GM19025 (cell line): ENCODE measurements around the gene MAD1L1.

Source experiments
- ATAC-seq: cut with Tn5 transposase; IDR thresholded peaks from one replicate; pipeline ENCODE4 v1.9.1; 2021; ENCODE audit warnings: mild to moderate bottlenecking, low read depth, moderate library complexity; ENCODE audit not compliant: unreplicated experiment

The MAD1L1 gene

DNA sequence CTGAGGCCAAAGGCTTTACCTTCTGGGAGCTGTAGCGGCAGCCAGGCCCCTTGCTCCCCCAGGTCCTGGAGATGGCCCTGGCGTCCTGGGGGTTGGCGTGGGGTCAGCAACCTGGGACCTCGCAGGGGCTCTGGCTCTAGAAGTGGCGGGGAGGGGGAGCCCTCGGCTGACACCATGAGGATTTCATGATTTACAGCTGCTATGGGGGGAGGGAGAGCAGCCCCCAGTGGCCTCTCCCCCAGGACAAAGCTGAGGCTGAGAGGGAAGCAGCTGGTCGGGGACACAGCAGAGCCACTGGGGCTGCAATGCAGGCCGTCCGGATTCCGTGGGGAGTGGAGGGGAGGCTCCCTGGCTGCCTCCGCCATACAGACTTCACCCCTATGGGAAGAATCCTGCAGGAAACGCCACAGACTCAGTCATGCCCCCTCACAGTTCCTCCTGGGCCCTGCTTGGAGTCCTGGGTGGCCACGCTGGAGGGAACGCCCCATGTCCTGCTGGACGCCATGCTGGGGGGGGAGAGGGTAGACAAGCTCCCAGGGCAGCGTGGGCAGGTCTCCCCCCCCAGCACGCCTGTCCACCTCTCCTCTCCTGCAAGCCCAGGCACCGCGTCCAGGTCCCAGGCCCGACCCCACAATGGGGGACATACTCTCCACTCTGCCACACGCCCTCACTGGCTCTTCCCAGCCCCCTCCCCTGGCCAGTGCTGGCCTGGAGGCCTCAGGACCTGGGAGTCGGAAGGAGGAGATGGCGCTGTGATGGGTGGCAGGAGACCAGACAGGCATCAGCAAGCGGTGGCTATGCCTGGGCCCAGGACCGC, 319.1 kb downstream of the MAD1L1 start:
- no peak for ATAC-seq

DNA sequence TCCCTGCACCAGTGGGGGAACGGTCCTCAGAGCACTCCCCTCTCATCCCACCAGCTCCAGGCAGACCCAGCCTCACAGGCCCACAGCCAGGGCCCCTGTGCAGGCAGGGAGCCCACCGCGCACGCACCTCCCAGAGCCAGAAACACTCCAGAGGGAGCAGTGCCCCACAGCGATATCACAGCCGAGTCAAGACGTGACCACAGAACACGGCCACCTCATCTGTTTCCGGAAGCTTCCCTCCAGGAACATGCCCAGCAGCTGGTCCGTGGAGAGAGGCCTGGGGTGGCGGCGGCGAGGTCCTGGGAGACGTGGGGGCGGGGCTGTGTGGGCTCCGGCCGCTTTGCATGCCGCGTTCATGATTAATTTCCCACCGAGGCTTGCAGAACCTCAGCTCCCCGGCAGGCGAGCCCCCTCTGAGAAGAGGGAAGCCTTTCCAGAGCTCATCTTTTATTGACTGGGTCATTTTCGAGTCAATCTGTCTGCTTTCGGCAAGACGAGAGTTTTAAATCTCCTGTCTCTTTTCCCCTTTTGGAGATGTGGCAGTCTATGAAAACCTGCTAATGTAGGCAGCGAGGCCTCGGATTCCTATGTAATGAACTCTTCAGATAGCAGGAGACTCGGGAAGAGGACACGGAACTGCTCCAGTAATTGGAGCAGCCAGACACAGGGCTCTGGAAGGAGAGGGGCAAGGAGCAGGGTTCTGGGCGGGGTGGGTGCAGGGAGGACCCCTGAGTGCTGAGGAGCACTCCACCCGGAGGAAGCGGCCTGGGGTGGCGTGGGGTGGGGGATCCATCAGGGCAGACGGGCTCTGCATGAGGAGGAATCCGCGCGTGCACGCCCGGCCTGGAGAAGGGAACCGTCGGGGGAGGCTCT, 319.9 kb downstream of the MAD1L1 start:
- no peak for ATAC-seq

DNA sequence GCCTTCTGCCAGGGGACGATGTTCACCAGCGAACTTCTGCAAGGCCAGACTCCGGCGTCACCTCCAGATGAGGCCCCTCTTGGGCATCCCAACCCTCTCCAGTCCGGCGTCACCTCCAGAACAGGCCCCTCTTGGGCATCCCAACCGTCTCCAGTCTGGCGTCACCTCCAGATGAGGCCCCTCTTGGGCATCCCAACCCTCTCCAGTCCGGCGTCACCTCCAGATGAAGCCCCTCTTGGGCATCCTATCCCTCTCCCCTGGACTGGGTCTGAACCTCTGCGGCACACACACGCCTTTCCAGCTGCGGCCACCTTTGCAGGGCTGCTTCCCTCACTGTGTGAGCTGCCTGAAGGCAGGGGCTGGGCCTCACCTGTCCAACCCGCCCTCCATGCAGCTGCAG, 321.2 kb downstream of the MAD1L1 start:
- no peak for ATAC-seq

DNA sequence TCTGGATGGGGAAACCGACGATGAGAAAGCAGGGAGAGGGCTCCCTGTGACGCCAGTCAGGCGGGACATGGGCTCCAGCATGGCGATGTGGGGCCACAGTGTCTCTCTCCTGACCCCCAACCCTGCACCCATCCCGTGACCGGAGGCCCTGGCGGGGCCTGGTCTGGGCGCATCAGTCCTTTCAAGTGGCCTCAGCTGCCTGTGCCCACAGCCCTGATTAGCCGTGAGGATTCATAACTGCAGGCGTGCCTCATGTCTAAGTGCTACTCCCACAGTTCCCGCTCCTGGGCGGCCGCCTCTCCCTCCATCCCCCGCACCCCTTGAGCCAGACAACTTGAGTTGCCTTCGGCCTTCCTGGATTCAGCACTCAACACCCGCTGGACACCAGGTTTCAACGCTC, 321.9 kb downstream of the MAD1L1 start:
- no peak for ATAC-seq

DNA sequence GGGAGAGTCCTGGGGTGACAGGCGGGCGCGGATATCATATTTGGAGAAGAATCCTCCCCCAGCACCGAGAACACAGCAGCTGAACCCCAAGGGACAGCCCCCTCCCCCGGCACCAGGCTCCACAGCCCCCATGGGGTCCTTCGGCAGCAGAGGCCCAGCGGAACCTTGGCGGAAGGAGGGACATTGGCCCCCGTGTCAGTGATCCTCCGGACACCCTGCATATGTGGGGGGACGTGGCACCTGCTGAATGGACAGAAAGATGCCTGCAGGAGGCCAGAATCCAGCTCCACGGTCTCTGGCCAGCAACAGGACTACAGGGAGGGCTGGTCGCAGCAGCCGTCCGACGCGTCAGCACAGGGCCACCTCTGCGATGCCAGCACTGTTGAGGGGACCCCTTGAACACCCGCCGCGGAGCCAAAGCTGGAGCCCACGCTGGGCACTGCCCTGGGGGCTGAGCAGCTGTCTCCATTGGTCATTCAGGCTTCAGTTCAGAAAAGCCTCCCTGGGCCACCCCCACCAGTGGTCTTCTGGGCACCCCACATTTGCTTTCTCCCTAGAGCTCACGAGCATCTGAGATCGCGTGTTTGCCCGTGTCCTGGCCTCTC, 322.6 kb downstream of the MAD1L1 start:
- no peak for ATAC-seq

DNA sequence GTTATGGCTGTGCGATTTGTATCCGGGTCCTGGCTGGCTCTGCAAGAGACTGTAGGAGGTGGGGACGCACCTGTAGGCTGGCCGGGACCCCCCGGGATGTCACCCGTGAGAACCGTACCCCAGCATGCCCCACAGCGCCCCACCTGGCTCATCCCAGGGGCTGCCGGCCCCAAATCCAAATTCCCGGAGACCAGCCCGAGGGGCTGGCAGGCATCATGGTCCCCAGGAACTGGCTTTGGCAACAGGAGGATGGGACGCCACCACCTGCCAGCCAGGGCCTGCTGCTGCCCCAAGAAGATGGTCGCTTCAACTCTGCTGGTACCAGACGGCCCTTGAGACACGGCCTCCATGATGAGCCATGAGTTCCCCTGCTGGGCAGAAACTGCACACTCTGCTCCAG, 323.3 kb downstream of the MAD1L1 start:
- no peak for ATAC-seq

DNA sequence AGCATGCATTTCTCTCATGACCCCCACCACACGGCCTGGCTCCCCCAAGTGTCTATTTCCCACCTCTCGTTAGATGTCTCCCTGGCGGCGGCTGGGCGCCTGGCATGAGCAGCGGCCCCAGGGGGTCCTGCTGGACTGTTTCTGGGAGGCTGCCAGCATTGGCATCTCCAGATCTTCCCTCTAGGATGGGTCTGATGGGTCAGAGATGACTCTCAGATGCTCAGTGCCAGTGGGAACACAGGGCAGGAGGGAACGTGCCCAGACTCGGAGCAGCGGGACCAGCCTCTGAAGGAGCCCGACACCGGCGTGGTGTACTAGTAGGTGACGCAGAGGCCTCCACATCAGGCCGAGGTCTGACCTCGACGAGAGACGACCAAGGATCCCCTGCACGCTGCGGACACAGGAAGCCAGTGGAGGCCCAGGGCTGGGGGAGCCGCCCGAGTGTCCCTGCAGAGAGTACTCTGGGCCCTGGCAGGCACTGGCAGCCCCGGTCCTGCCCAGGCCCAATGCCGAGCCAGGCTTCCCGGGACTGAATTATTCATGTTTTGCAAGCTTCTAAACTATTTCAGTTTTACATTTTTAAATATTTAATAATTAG, 323.8 kb downstream of the MAD1L1 start:
- no peak for ATAC-seq

DNA sequence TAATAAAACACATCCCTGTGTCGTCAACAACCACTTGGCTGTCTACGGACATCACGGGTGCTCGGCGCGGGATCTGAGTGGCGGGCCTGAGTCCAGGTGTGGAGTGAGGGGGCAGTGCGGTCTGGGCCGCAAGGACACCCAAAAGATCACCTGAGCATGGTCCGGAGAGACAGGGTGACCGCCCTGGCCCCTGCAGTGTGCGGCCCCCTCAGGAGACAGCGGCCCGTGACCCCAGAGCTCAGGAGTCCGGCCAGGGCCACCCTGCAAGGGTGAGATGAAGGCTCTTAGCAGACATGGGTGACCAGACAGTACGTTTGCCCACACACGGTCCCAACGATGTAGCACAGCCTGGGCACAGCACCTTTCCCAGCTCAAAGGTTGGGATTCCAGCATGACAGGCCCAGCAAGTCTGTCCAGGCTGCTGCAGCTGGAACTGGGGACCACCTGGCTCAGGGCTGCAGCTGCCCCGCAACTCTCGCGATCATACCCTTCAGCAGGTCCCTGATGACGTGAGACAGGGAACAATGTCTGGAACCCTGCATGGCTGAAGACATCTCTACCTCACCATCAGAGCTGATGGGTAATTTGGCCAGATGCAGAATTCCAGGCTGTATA, 324.9 kb downstream of the MAD1L1 start:
- ATAC-seq, result no peak

DNA sequence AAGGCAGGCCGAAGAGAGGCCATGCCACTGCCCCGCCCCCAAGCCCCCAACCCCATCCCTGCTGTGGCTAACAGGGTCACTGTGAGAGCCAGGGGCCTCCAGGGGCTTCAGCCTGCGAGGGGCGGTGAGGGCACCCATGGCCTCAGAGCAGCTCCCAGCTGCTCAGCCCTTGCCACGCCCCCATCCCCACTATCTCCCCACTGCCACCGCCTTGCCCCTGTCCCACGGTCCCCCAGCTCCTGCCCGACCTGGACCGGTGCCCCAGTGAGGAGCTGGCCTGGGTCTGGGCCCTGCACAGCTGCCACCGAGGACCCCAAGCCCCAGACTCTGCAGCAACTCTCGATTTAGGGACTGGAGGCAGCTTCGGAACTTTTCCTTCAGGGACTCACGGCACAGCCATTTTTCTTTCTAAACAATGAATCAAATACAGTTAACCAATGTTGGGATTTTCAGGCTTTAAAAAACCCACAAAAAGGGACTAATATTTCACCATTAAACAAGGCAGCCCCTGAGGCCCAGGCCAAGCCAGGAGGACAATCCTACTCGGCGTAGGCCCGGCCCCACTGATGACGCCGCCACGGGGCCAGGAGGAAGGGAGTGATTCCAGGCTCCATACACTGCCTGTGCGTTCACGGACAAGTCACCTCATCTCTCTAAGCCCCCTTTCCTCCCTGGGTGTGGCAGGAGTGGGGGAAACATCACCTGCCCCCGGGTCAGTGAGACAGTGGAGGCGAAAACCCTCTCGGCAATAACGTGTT, 325.6 kb downstream of the MAD1L1 start:
- ATAC-seq, result no peak

DNA sequence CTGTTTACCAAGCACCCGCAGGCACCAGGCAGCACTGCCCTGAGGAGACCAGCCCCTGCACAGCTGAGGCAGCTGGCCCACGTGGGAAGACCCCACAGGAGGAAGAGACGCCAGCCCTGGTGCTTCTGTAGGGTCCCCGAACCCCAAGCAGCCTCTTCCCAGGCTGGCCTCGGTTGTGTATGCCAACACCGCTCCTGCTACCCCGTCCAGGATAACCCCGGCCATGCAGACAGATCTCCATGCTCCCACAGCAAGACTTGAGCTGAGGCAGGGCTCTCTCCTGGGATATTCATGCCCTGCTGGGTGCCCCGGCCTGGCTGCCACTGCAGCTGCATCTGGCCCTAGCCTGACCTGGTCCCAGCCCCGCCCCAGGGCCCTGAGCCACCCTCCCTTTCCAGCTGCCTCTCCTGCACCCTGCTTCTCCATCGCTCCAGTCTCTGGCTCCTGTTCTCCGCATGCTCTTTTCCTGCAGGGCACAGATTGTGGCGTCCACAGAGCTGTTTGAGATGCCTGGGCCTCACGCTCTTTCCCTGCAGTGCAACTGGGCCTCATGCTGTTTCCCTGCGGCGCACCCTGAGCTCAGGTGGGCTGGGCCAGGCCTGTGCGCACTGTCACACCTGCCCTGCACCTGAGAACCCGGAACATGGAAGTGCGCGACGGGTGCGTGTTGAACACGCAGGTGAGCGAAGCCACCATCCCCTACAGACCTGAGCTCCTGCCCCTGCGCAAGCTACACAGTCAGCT, 326.5 kb downstream of the MAD1L1 start:
- ATAC-seq, result no peak

DNA sequence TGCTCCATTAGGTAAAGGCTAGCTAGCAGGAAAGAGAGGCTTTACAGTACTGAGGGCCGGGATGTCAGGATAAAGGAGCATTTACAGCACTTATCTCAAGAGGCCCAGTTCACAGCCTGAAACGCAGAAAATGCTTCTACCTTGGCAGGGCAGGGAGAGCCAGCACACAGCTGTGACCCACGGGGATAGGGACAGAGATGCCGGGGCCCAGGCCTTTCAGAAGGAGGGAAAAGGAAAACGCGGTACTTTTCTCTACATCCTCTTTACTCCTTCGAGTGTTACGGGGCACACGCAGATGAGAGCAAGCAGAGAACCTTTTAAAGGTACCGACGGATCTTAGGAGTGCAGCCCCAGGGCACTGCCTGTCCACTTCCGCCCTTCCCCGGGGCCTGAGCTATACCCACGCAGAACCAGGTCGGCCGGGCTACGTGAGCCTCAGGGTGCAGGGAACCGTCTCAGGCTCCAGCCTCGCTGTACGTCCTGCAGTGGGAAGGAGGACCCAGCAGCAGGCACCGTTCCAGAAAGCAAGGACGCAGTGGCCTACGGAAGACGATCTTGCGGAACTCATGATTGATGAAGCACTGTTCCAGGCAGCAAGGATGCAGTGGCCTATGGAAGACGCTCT, 330.4 kb downstream of the MAD1L1 start:
- ATAC-seq, result no peak

DNA sequence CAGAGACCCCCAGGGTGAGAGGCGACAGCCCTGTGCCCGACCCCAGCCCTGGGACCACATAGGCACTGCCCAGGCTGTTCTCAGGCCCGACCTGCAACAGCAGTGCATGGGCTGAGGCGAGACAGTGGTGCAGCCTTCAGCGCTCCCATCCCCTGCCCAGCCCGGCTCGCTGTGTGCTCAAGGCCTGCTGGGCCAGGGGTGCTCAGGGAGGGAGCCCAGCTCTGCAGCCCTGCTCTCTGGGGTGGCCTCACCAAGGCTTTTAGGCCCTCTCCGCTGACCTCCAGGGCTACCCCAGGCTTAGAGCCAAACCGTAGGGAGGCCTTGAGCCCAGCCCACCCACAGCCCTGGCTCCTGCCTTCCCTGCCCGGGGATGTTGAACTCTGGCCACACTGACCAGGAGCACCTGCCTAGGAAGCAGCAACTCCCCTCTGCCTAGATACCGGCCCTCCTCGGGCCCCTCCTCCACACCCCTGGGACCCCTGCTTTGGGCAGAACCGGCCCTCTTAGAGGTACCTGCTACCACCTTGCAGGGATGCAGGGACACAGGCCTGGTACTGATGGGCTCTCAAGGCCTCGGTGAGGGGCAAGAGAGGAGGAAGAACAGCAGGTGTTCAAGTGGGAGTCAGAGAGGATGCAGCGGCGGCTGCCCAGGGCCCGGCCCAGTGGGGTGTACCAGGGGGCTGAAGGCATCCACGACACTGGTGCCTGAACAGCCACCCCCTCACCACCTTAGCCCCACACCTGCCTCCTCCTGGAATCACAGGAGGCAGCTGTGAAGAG, 331.1 kb downstream of the MAD1L1 start:
- ATAC-seq, result no peak

DNA sequence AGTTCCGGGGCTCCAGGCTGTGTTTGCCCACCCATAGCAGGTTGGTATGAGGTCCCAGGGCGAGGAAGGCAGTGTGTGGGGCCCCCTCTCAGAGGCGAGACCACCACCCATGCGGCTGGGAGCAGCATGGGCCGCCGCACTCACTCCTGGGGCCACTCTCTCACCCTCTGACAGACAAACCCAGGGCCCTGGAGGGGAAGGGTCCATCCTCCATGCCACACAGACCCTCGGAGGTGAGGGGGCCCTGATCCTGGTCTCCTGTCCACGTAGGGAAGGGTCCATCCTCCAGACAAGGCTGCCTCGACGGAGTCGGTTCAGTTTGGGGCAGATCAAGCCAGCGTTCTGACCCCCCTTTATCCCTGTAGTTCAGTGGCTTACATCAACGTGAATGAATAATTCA, 331.9 kb downstream of the MAD1L1 start:
- no peak for ATAC-seq

DNA sequence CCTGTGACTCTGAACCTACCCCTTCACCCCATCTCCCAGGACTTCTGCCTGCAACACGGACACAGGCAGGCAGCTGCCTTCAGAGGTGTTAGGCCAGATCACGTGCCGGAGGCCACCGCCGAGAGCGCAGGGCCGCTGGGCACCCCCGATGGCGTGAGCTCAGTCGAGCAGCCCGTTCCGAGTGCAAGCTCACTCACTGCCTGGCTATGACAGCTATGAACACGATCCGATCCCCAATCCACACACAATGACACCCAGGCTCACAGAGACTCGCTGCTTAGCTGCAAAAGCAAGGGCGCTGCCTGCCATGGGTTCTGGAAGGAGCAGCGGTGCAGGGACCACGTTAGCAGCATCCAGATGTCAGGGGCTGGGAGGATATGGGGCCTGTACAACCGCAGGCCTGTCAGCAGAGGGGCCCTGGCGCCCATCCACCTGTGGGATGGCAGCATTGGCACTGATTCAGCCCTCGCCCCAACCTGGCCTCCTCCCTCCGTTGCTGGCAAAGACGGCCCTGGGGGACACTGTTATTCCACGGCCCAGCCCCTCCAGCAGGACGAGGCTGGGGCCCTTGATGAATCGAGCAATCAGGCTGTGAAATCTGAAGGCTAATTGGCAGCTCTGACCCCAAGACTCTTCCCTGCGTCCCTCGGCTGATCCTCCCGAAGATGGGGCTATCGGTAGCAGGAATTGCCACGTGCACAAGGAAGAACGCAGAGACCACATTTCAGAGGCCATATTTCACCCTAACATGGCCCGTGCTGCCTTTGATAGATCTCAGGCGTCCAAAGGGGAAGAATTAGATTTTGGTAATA, 332.6 kb downstream of the MAD1L1 start:
- ATAC-seq, result no peak

DNA sequence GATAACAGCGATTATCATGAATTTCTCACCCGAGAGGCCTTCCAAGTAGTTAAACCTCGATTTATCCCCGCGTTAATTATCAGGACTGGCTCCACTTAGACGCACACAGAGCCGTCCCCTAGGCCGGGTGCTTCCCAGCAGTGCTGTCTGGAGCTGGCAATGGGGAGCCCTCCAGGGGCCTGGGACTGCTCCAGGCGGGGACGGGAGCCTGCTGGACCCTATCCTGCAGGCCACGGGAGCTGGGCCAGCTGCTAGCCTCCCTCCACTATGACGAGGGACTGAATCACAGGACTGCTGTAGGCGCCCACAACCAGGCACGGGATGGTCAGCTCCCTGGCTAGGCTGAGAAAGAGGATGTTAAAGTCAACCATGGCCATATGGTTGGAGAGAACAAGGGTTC, 333.5 kb downstream of the MAD1L1 start:
- ATAC-seq, result no peak

DNA sequence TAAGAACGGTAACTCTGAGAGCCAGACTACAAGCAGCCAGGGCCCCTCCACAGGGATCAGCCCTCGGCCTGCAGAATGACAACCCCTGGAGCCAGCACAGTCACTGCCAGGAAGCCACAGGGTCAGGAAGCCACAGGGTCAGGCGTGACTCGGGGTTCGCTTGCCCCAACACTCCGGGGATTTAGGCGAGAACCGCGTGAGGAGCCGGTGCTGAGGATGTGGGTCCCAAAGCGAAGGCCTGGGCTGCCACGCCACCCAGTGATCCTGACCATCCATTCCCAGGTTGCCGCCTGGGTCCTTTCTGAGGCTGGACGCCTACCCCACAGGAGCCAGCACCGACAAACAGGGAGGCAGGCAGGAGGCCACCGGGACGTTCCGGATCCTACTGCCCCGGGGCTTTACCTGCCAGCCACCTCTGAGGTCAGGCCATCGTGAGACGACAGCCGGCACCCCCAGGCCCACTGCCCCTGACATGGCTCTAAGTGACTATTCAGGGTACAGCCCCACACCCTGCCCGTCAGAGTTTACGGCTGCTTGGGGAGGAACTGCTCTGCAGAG, 334.0 kb downstream of the MAD1L1 start:
- ATAC-seq, result no peak
